H1 (cell line): ENCODE measurements around the gene LGI4. TPM values are rescaled to one million over a fixed set of nuclear protein-coding genes. Genes with fewer than 3 reads are reported as not detected.

Experiments used
- CTCF ChIA-PET: fragments of 300-600 bp; sonication (Branson Sonifier 250); formaldehyde crosslinking; loops from one replicate; lab custom pipeline; 2021; ENCODE audit not compliant: partially characterized antibody; lab: Charles Lee
- POLR2A ChIA-PET: fragments of 300-600 bp; sonication (Branson Sonifier 250); formaldehyde crosslinking; loops from one replicate; lab custom pipeline; 2021; ENCODE audit warnings: inconsistent platforms; ENCODE audit not compliant: partially characterized antibody; lab: Charles Lee
- DNase-seq, 2 experiments: peaks; one replicate each; pipeline versions ENCODE4 v3.0.0 to v3.0.0-alpha.2; 2010 to 2022; ENCODE audit warnings: low spot score in 2 of 2, low read depth in 1 of 2, mixed read lengths in 1 of 2
- FAIRE-seq: peaks from 2 replicates; lab custom pipeline; 2011; peaks lifted over from hg19 to GRCh38; lab: Jason Lieb, UNC
- H2AFZ ChIP-seq: 2 replicates; pipeline ENCODE4 v1.8.1; 2012; ENCODE audit warnings: low read length, inconsistent platforms
- H2AK5ac ChIP-seq: 2 replicates; pipeline ENCODE4 v1.6.1; 2013; ENCODE audit warnings: low read depth, low read length
- H2BK120ac ChIP-seq: replicated peaks from 2 replicates; pipeline ENCODE3; 2013; ENCODE audit warnings: low read depth, low read length, inconsistent platforms
- H2BK12ac ChIP-seq: 2 replicates; pipeline ENCODE4 v1.6.1; 2013; ENCODE audit warnings: low read depth, low read length
- H2BK15ac ChIP-seq: 2 replicates; pipeline ENCODE4 v1.6.1; 2013; ENCODE audit warnings: low read length
- H2BK20ac ChIP-seq: 2 replicates; pipeline ENCODE4 v1.6.1; 2013; ENCODE audit warnings: low read length
- H2BK5ac ChIP-seq: 2 replicates; pipeline ENCODE4 v1.6.1; 2013; ENCODE audit warnings: low read depth, low read length
- H3K14ac ChIP-seq: 2 replicates; pipeline ENCODE4 v1.6.1; 2013; ENCODE audit warnings: inconsistent platforms; ENCODE audit not compliant: insufficient read length
- H3K18ac ChIP-seq: 2 replicates; pipeline ENCODE4 v1.6.1; 2013; ENCODE audit warnings: low read length; ENCODE audit errors: extremely low read depth
- H3K23ac ChIP-seq: 2 replicates; pipeline ENCODE4 v1.6.1; 2013; ENCODE audit warnings: inconsistent platforms; ENCODE audit not compliant: insufficient read length
- H3K23me2 ChIP-seq: 2 replicates; pipeline ENCODE4 v1.6.1; 2013; ENCODE audit warnings: low read depth, low read length
- H3K27ac ChIP-seq: 2 replicates; pipeline ENCODE4 v1.6.1; 2011; ENCODE audit warnings: low read depth, low read length, inconsistent platforms
- H3K27me3 ChIP-seq, 4 experiments: replicated peaks in 1 of 4; 1 replicate in 1 of 4; 2 replicates in 3 of 4; pipeline versions ENCODE4 v1.6.1 to v1.8.1; 2011 to 2013; ENCODE audit warnings: low read length in 3 of 4, mild to moderate bottlenecking in 3 of 4, inconsistent platforms in 2 of 4, mixed read lengths in 2 of 4, moderate library complexity in 1 of 4; ENCODE audit not compliant: control insufficient read depth in 3 of 4, insufficient read depth in 3 of 4; ENCODE audit errors: extremely low read depth in 1 of 4
- H3K36me3 ChIP-seq, 4 experiments: 2 replicates each; pipeline versions ENCODE4 v1.6.1 to v1.8.1; 2011 to 2013; ENCODE audit warnings: mild to moderate bottlenecking in 4 of 4, low read length in 3 of 4, moderate library complexity in 2 of 4, control low read depth in 1 of 4, inconsistent platforms in 1 of 4; ENCODE audit not compliant: insufficient read depth in 4 of 4, control insufficient read depth in 2 of 4
- H3K4ac ChIP-seq: replicated peaks from 2 replicates; pipeline ENCODE3; 2013; ENCODE audit warnings: low read length, low read depth, mixed read lengths, inconsistent platforms; ENCODE audit not compliant: insufficient read length
- H3K4me1 ChIP-seq, 4 experiments: replicated peaks in 1 of 4; 1 replicate in 1 of 4; 2 replicates in 3 of 4; pipeline versions ENCODE4 v1.6.1 to v1.8.1; 2011 to 2013; ENCODE audit warnings: low read length in 3 of 4, inconsistent platforms in 2 of 4, mixed read lengths in 1 of 4; ENCODE audit not compliant: insufficient read depth in 4 of 4, control insufficient read depth in 3 of 4
- H3K4me2 ChIP-seq, 2 experiments: 2 replicates each; pipeline versions ENCODE4 v1.6.1 to v1.8.1; 2011 to 2013; ENCODE audit warnings: low read depth in 2 of 2, low read length in 2 of 2, control low read depth in 1 of 2, inconsistent platforms in 1 of 2, mild to moderate bottlenecking in 1 of 2; ENCODE audit not compliant: insufficient read depth in 1 of 2
- H3K4me3 ChIP-seq, 4 experiments: fragments of 200-600, 300-600 bp in 1 of 4; sonication (generic), shearing (Covaris generic), sonication (Bioruptor Twin) in 1 of 4; 2 replicates each; pipeline versions ENCODE4 v1.5.1 to v1.8.1; 2011 to 2016; ENCODE audit warnings: low read length in 4 of 4, low read depth in 3 of 4, control low read depth in 2 of 4, inconsistent platforms in 2 of 4, mild to moderate bottlenecking in 2 of 4, mixed read lengths in 1 of 4, moderate library complexity in 1 of 4; ENCODE audit not compliant: insufficient read depth in 2 of 4; ENCODE audit errors: extremely low read depth in 1 of 4
- H3K56ac ChIP-seq: replicated peaks from 2 replicates; pipeline ENCODE3; 2013; ENCODE audit warnings: low read depth, mild to moderate bottlenecking, mixed read lengths, low read length, inconsistent platforms; ENCODE audit not compliant: insufficient read length
- H3K79me1 ChIP-seq: 2 replicates; pipeline ENCODE4 v1.6.1; 2013; ENCODE audit warnings: low read depth, low read length, control low read depth
- H3K79me2 ChIP-seq, 2 experiments: 2 replicates each; pipeline versions ENCODE4 v1.6.1 to v1.8.1; 2012 to 2013; ENCODE audit warnings: low read length in 2 of 2, mild to moderate bottlenecking in 2 of 2, inconsistent platforms in 1 of 2; ENCODE audit not compliant: insufficient read depth in 2 of 2, control insufficient read depth in 1 of 2
- H3K9ac ChIP-seq, 4 experiments: replicated peaks in 1 of 4; 1 replicate in 1 of 4; 2 replicates in 3 of 4; pipeline versions ENCODE4 v1.6.1 to v1.8.1; 2011 to 2013; ENCODE audit warnings: low read depth in 3 of 4, low read length in 3 of 4, control low read depth in 2 of 4, mild to moderate bottlenecking in 2 of 4, moderate library complexity in 2 of 4, inconsistent platforms in 1 of 4; ENCODE audit errors: extremely low read depth in 1 of 4
- H3K9me3 ChIP-seq, 2 experiments: 2 replicates each; pipeline versions ENCODE4 v1.6.1 to v1.8.1; 2012 to 2013; ENCODE audit warnings: mild to moderate bottlenecking in 2 of 2, moderate library complexity in 2 of 2, control low read depth in 1 of 2, inconsistent platforms in 1 of 2, low read depth in 1 of 2, low read length in 1 of 2, mixed read lengths in 1 of 2; ENCODE audit not compliant: insufficient read depth in 2 of 2
- H4K20me1 ChIP-seq, 2 experiments: replicated peaks in 1 of 2; 2 replicates each; pipeline versions ENCODE3 to v1.8.1; 2011 to 2013; ENCODE audit warnings: inconsistent platforms in 2 of 2, low read length in 2 of 2, mild to moderate bottlenecking in 1 of 2; ENCODE audit not compliant: insufficient read depth in 2 of 2, control insufficient read depth in 1 of 2
- H4K5ac ChIP-seq: 2 replicates; pipeline ENCODE4 v1.6.1; 2013; ENCODE audit warnings: low read length, low read depth, mixed read lengths, inconsistent platforms; ENCODE audit not compliant: insufficient read length
- H4K8ac ChIP-seq: 2 replicates; pipeline ENCODE4 v1.8.0; 2013; ENCODE audit warnings: mild to moderate bottlenecking, moderate library complexity, low read length, inconsistent platforms; ENCODE audit not compliant: insufficient read depth; ENCODE audit errors: extremely low read depth
- H4K91ac ChIP-seq: replicated peaks from 2 replicates; pipeline ENCODE3; 2013; ENCODE audit warnings: low read length, mixed read lengths, inconsistent platforms; ENCODE audit not compliant: insufficient read length
- USF2 ChIP-seq: IDR thresholded peaks from 2 replicates; pipeline ENCODE4 v1.6.1; 2011; ENCODE audit warnings: low read length, improper control_type of control experiment
- YY1 ChIP-seq: IDR thresholded peaks from 2 replicates; pipeline ENCODE4 v1.6.1; 2011; ENCODE audit warnings: low read depth, mild to moderate bottlenecking, low read length
- polyA plus RNA-seq, 7 experiments: library from polyadenylated mRNA; depleted of rRNA in 3 of 7; stranded (reverse) in 5 of 7; unstranded in 2 of 7; fragments of >200 nt in 5 of 7; fragments of 200-250 nt in 2 of 7; gene quantifications; 1 replicate in 5 of 7; 2 replicates in 1 of 7; 4 replicates in 1 of 7; pipeline versions ENCODE4 v1.2.1 to v1.2.3, GENCODE V29; 2011 to 2013; ENCODE audit warnings: missing spikeins in 2 of 7, mixed read lengths in 2 of 7
- total RNA-seq: library from RNA; stranded (reverse); fragmentation: NEBNext Ultra II Directional; extraction: Animal tissue kit (Norgen Biotek cat#: 25700); gene quantifications from 2 replicates; pipeline ENCODE4 v1.2.1, GENCODE V29; 2021

LGI4 gene
- total and polyA plus RNA-seq, 2 of the 8 experiments (the other 6 are each of a cell fraction or from before 2014, with no cell fraction given) = 2.0 to 8.2 TPM

- Histone ChIP-seq H2BK20ac (no peak overlapping the region), H2AK5ac (no peak overlapping the region), H4K91ac (no peak overlapping the region), H3K18ac (no peak overlapping the region), H3K4me1 (peaks cover 3 to 17% (median 8%) of the 10 kb centered on the region in 4 experiments; a peak in 6 of 7 replicates), H3K36me3 (no peaks in the 10 kb centered on the region), H3K4me3 (no peak overlapping the region), H2AFZ (no peak overlapping the region), H2BK5ac (no peak overlapping the region), H2BK15ac (no peak overlapping the region), H3K27me3 (peaks cover 0 to 2% (median 0%) of the 10 kb centered on the region in 4 experiments; a peak in 1 of 7 replicates), H3K4me2 (no peak overlapping the region), H3K79me1 (no peaks in the 10 kb centered on the region), H3K4ac (no peak overlapping the region), H3K9me3 (no peaks in the 10 kb centered on the region; a peak in 1 of 4 replicates), H3K79me2 (no peaks in the 10 kb centered on the region), H3K9ac (no peak overlapping the region), H4K5ac (no peak overlapping the region), H4K8ac (no peak overlapping the region), H3K23me2 (peaks cover 2% of the 10 kb centered on the region; the same call in 1 of the 2 replicates), H3K23ac (no peak overlapping the region), H3K27ac (no peak overlapping the region), H2BK12ac (no peak overlapping the region), H4K20me1 (no peaks in the 10 kb centered on the region), H3K56ac (no peak overlapping the region), H2BK120ac (no peak overlapping the region), H3K14ac (no peak overlapping the region)
- CTCF ChIA-PET = interaction anchor here (0.9 to 4.5 kb wide), 8 partner anchors 17 to 91 kb away, joined by 3 to 28 read pairs (median 6); no protein-coding TSS in a partner anchor
- no peak for DNase-seq
- FAIRE-seq = no peak
- no peak for TF ChIP-seq YY1
- peak; percentile 79 for TF ChIP-seq USF2
- POLR2A ChIA-PET = interaction anchor here (0.8 to 1.1 kb wide), 2 partner anchors 11 to 16 kb away, joined by 3 read pairs; no protein-coding TSS in a partner anchor
These were observed 47.5 kb downstream of the LGI4 start for GRCh38 chr19:35087393-35087792.
